Neuron (in vitro differentiated cells): ENCODE measurements around the gene OR14C36.

Experiments
- H2AFZ ChIP-seq: one replicate; pipeline ENCODE4 v1.6.1; 2013; ENCODE audit warnings: low read depth, mild to moderate bottlenecking, inconsistent platforms, low read length, moderate library complexity
- H3K27me3 ChIP-seq: one replicate; pipeline ENCODE4 v1.6.1; 2013; ENCODE audit warnings: low read length; ENCODE audit not compliant: insufficient read depth
- H3K36me3 ChIP-seq: one replicate; pipeline ENCODE4 v1.6.1; 2013; ENCODE audit warnings: low read length; ENCODE audit not compliant: insufficient read depth
- H3K4me1 ChIP-seq: one replicate; pipeline ENCODE4 v1.6.1; 2013; ENCODE audit warnings: low read length; ENCODE audit not compliant: insufficient read depth
- H3K4me3 ChIP-seq: 2 replicates; pipeline ENCODE4 v1.5.1; 2013; ENCODE audit warnings: mild to moderate bottlenecking, low read length, moderate library complexity
- H3K9me3 ChIP-seq: one replicate; pipeline ENCODE4 v1.6.1; 2013; ENCODE audit warnings: low read length

Gene OR14C36

GRCh38 chr1:248376916-248377315 is 28.3 kb downstream of the OR14C36 start:
- H2AFZ ChIP-seq: no peak overlapping the region
- H3K9me3 ChIP-seq: no peaks in the 10 kb centered on the region
- H3K4me3 ChIP-seq: no peak overlapping the region
- no peaks in the 10 kb centered on the region for H3K4me1 ChIP-seq
- H3K27me3 ChIP-seq: no peaks in the 10 kb centered on the region
- H3K36me3 ChIP-seq: no peaks in the 10 kb centered on the region

DNA sequence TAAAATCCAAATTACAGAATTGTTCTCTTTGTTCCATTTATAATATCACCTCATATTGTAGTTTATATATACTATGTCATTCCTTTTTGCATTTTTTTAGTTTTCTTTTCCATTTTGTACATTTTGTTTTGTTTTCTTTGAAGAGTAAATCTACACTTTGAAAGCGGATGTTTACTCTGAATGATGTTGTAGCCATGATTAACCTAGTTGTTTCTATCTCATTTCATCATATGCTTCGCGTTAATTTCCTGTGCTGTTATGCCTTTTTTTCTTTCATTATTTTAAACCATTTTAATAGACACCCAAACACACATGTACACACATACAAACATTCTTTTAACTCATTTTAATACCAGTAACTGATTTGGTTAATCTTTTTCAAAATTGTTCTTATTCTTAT is 32.3 kb downstream of the OR14C36 start:
- no peaks in the 10 kb centered on the region for H3K27me3 ChIP-seq
- H3K9me3 ChIP-seq: no peaks in the 10 kb centered on the region
- no peak overlapping the region for H3K4me3 ChIP-seq
- H3K36me3 ChIP-seq: no peaks in the 10 kb centered on the region
- no peaks in the 10 kb centered on the region for H3K4me1 ChIP-seq
- H2AFZ ChIP-seq: no peak overlapping the region

DNA sequence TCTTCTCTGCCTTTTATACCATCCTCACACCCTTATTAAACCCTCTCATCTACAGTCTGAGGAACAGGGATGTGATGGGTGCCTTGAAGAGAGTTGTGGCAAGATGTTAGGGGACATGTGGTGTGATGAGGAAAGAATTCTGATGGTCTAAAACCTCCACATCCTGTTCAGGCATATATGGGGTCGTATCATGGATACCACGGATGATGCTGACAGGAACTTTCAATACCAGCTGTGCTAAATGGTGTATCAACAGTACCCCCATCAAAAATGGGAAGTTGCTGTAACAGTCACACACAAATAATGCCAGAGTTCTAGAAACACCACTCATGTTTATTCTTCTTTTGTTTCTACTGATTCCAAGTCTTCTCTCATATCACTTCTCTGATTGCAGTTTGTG is 39.9 kb downstream of the OR14C36 start:
- H3K4me3 ChIP-seq: no peak overlapping the region
- no peaks in the 10 kb centered on the region for H3K36me3 ChIP-seq
- no peaks in the 10 kb centered on the region for H3K4me1 ChIP-seq
- no peaks in the 10 kb centered on the region for H3K27me3 ChIP-seq
- no peaks in the 10 kb centered on the region for H3K9me3 ChIP-seq
- H2AFZ ChIP-seq: no peak overlapping the region

DNA sequence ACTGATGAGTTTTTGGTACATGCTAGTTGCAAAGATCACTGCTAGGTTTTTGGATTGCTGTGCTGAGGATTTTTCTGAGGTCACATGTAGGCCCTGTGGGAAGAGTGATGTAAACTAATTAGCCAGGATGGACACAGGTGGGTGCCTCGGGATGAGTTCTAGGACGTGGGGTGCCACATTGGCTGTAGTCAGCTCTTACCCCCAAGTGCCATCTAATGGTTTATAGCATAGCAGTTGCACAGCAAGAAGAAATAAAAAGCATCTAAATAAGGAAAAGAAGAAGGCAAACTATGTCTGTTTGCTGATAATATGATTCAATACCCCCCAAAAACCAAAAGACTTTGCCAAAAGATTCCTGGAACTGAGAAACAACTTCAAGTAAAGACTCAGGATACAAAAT is 44.5 kb downstream of the OR14C36 start:
- no peaks in the 10 kb centered on the region for H3K36me3 ChIP-seq
- H3K4me1 ChIP-seq: no peaks in the 10 kb centered on the region
- no peak overlapping the region for H2AFZ ChIP-seq
- no peaks in the 10 kb centered on the region for H3K27me3 ChIP-seq
- H3K9me3 ChIP-seq: no peaks in the 10 kb centered on the region
- H3K4me3 ChIP-seq: no peak overlapping the region
